HepG2 (cell line): ENCODE measurements around the gene NEURL3.

Experiments used
- BHLHE40 ChIP-seq: IDR thresholded peaks from 2 replicates; pipeline ENCODE4 v1.6.1; 2011; ENCODE audit warnings: low read length, improper control_type of control experiment
- CEBPZ ChIP-seq: IDR thresholded peaks from 2 replicates; pipeline ENCODE4 v1.6.1; 2012; ENCODE audit warnings: low read length, improper control_type of control experiment
- ELF1 ChIP-seq: sonication (generic); formaldehyde crosslinking; IDR thresholded peaks from 2 replicates; pipeline ENCODE4 v1.4.0; 2020; ENCODE audit warnings: missing genetic modification reagents
- PHF21A ChIP-seq: sonication (generic); formaldehyde crosslinking; IDR thresholded peaks from 2 replicates; pipeline ENCODE4 v1.5.0; 2020; ENCODE audit warnings: mild to moderate bottlenecking, missing genetic modification reagents
- U2AF2 ChIP-seq: fragments of 200-400 bp; formaldehyde crosslinking; IDR thresholded peaks from 2 replicates; pipeline ENCODE4 v1.6.1; 2017; ENCODE audit warnings: low read depth, mild to moderate bottlenecking, low read length
- ZNF879 ChIP-seq: sonication (generic); formaldehyde crosslinking; IDR thresholded peaks from 2 replicates; pipeline ENCODE4 v1.8.1; 2023; ENCODE audit warnings: missing genetic modification reagents
- ZSCAN30 ChIP-seq: sonication (generic); formaldehyde crosslinking; IDR thresholded peaks from 2 replicates; pipeline ENCODE4 v1.5.0; 2020; ENCODE audit warnings: mild to moderate bottlenecking, missing genetic modification reagents
- TF ChIP-seq, protein P1 (sequence below): IDR thresholded peaks from 2 replicates; pipeline ENCODE4 v1.6.1; 2016; ENCODE audit warnings: missing compliant biosample characterization, missing genetic modification reagents, borderline replicate concordance
- TF ChIP-seq, protein P2 (sequence below): IDR thresholded peaks from 2 replicates; pipeline ENCODE4 v1.6.1; 2012; ENCODE audit warnings: inconsistent platforms

- TF ChIP-seq U2AF2 = no peak
- TF ChIP-seq PHF21A = no peak
- TF ChIP-seq, protein P1, sequence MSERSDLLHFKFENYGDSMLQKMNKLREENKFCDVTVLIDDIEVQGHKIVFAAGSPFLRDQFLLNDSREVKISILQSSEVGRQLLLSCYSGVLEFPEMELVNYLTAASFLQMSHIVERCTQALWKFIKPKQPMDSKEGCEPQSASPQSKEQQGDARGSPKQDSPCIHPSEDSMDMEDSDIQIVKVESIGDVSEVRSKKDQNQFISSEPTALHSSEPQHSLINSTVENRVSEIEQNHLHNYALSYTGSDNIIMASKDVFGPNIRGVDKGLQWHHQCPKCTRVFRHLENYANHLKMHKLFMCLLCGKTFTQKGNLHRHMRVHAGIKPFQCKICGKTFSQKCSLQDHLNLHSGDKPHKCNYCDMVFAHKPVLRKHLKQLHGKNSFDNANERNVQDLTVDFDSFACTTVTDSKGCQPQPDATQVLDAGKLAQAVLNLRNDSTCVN (CRISPR knock-in tag) = no peak
- no peak for TF ChIP-seq BHLHE40
- TF ChIP-seq ZSCAN30 (CRISPR knock-in tag) = no peak
- no peak for TF ChIP-seq ELF1
- no peak for TF ChIP-seq ZNF879
- TF ChIP-seq CEBPZ = no peak
- TF ChIP-seq, protein P2, sequence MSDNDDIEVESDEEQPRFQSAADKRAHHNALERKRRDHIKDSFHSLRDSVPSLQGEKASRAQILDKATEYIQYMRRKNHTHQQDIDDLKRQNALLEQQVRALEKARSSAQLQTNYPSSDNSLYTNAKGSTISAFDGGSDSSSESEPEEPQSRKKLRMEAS = no peak
These were observed 22.3 kb upstream of the NEURL3 start for GRCh38 chr2:96527286-96528005.
